GM12875 (cell line): ENCODE data around the gene WASF1.

ENCODE experiments used
- H3K4me3 ChIP-seq: one replicate; pipeline ENCODE4 v1.5.1; 2011; ENCODE audit warnings: low read depth, low read length, control low read depth
- CTCF ChIP-seq: IDR thresholded peaks from 2 replicates; pipeline ENCODE4 v1.5.1; 2011; ENCODE audit warnings: low read depth, mild to moderate bottlenecking, control low read depth, inconsistent platforms, low read length, moderate library complexity, borderline replicate concordance; ENCODE audit not compliant: insufficient read depth

WASF1 gene

GRCh38 chr6:110173506-110174132 lies 5.9 kb downstream of the WASF1 start:
- no peak overlapping the region for H3K4me3 ChIP-seq
- TF ChIP-seq CTCF: no peak

- no peak for TF ChIP-seq CTCF
- no peak overlapping the region for H3K4me3 ChIP-seq
Measured at GRCh38 chr6:110170081-110170480, 9.4 kb downstream of the WASF1 start.

GRCh38 chr6:110158479-110158878 lies 21.0 kb downstream of the WASF1 start:
- TF ChIP-seq CTCF: no peak

GRCh38 chr6:110147870-110148269 lies 31.6 kb downstream of the WASF1 start:
- TF ChIP-seq CTCF: no peak

More at GRCh38 chr6:110158479-110158878, 21.0 kb downstream of the WASF1 start:
- no peak overlapping the region for H3K4me3 ChIP-seq

GRCh38 chr6:110140650-110141049 lies 38.8 kb downstream of the WASF1 start:
- TF ChIP-seq CTCF: no peak
- H3K4me3 ChIP-seq: no peak overlapping the region

More at GRCh38 chr6:110147870-110148269, 31.6 kb downstream of the WASF1 start:
- no peak overlapping the region for H3K4me3 ChIP-seq

- TF ChIP-seq CTCF: no peak
- H3K4me3 ChIP-seq: no peak overlapping the region
Measured at GRCh38 chr6:110139052-110139451, 40.4 kb downstream of the WASF1 start.
